H1 (cell line): ENCODE data around the gene EML1. TPM values are rescaled to one million over a fixed set of nuclear protein-coding genes. Genes with fewer than 3 reads are reported as not detected.

Experiments
- CTCF ChIA-PET: fragments of 300-600 bp; sonication (Branson Sonifier 250); formaldehyde crosslinking; loops from one replicate; lab custom pipeline; 2021; ENCODE audit not compliant: partially characterized antibody; lab: Charles Lee
- POLR2A ChIA-PET: fragments of 300-600 bp; sonication (Branson Sonifier 250); formaldehyde crosslinking; loops from one replicate; lab custom pipeline; 2021; ENCODE audit warnings: inconsistent platforms; ENCODE audit not compliant: partially characterized antibody; lab: Charles Lee
- DNase-seq, 2 experiments: peaks; one replicate each; pipeline versions ENCODE4 v3.0.0 to v3.0.0-alpha.2; 2010 to 2022; ENCODE audit warnings: low spot score in 2 of 2, low read depth in 1 of 2, mixed read lengths in 1 of 2
- FAIRE-seq: peaks from 2 replicates; lab custom pipeline; 2011; peaks lifted over from hg19 to GRCh38; lab: Jason Lieb, UNC
- H2AFZ ChIP-seq: 2 replicates; pipeline ENCODE4 v1.8.1; 2012; ENCODE audit warnings: low read length, inconsistent platforms
- H2AK5ac ChIP-seq: 2 replicates; pipeline ENCODE4 v1.6.1; 2013; ENCODE audit warnings: low read depth, low read length
- H2BK120ac ChIP-seq: replicated peaks from 2 replicates; pipeline ENCODE3; 2013; ENCODE audit warnings: low read depth, low read length, inconsistent platforms
- H2BK12ac ChIP-seq: 2 replicates; pipeline ENCODE4 v1.6.1; 2013; ENCODE audit warnings: low read depth, low read length
- H2BK15ac ChIP-seq: 2 replicates; pipeline ENCODE4 v1.6.1; 2013; ENCODE audit warnings: low read length
- H2BK20ac ChIP-seq: 2 replicates; pipeline ENCODE4 v1.6.1; 2013; ENCODE audit warnings: low read length
- H2BK5ac ChIP-seq: 2 replicates; pipeline ENCODE4 v1.6.1; 2013; ENCODE audit warnings: low read depth, low read length
- H3K14ac ChIP-seq: 2 replicates; pipeline ENCODE4 v1.6.1; 2013; ENCODE audit warnings: inconsistent platforms; ENCODE audit not compliant: insufficient read length
- H3K18ac ChIP-seq: 2 replicates; pipeline ENCODE4 v1.6.1; 2013; ENCODE audit warnings: low read length; ENCODE audit errors: extremely low read depth
- H3K23ac ChIP-seq: 2 replicates; pipeline ENCODE4 v1.6.1; 2013; ENCODE audit warnings: inconsistent platforms; ENCODE audit not compliant: insufficient read length
- H3K23me2 ChIP-seq: 2 replicates; pipeline ENCODE4 v1.6.1; 2013; ENCODE audit warnings: low read depth, low read length
- H3K27ac ChIP-seq: 2 replicates; pipeline ENCODE4 v1.6.1; 2011; ENCODE audit warnings: low read depth, low read length, inconsistent platforms
- H3K27me3 ChIP-seq, 4 experiments: replicated peaks in 1 of 4; 1 replicate in 1 of 4; 2 replicates in 3 of 4; pipeline versions ENCODE4 v1.6.1 to v1.8.1; 2011 to 2013; ENCODE audit warnings: low read length in 3 of 4, mild to moderate bottlenecking in 3 of 4, inconsistent platforms in 2 of 4, mixed read lengths in 2 of 4, moderate library complexity in 1 of 4; ENCODE audit not compliant: control insufficient read depth in 3 of 4, insufficient read depth in 3 of 4; ENCODE audit errors: extremely low read depth in 1 of 4
- H3K36me3 ChIP-seq, 4 experiments: 2 replicates each; pipeline versions ENCODE4 v1.6.1 to v1.8.1; 2011 to 2013; ENCODE audit warnings: mild to moderate bottlenecking in 4 of 4, low read length in 3 of 4, moderate library complexity in 2 of 4, control low read depth in 1 of 4, inconsistent platforms in 1 of 4; ENCODE audit not compliant: insufficient read depth in 4 of 4, control insufficient read depth in 2 of 4
- H3K4ac ChIP-seq: replicated peaks from 2 replicates; pipeline ENCODE3; 2013; ENCODE audit warnings: low read length, low read depth, mixed read lengths, inconsistent platforms; ENCODE audit not compliant: insufficient read length
- H3K4me1 ChIP-seq, 4 experiments: replicated peaks in 1 of 4; 1 replicate in 1 of 4; 2 replicates in 3 of 4; pipeline versions ENCODE4 v1.6.1 to v1.8.1; 2011 to 2013; ENCODE audit warnings: low read length in 3 of 4, inconsistent platforms in 2 of 4, mixed read lengths in 1 of 4; ENCODE audit not compliant: insufficient read depth in 4 of 4, control insufficient read depth in 3 of 4
- H3K4me2 ChIP-seq, 2 experiments: 2 replicates each; pipeline versions ENCODE4 v1.6.1 to v1.8.1; 2011 to 2013; ENCODE audit warnings: low read depth in 2 of 2, low read length in 2 of 2, control low read depth in 1 of 2, inconsistent platforms in 1 of 2, mild to moderate bottlenecking in 1 of 2; ENCODE audit not compliant: insufficient read depth in 1 of 2
- H3K4me3 ChIP-seq, 4 experiments: fragments of 200-600, 300-600 bp in 1 of 4; sonication (generic), shearing (Covaris generic), sonication (Bioruptor Twin) in 1 of 4; 2 replicates each; pipeline versions ENCODE4 v1.5.1 to v1.8.1; 2011 to 2016; ENCODE audit warnings: low read length in 4 of 4, low read depth in 3 of 4, control low read depth in 2 of 4, inconsistent platforms in 2 of 4, mild to moderate bottlenecking in 2 of 4, mixed read lengths in 1 of 4, moderate library complexity in 1 of 4; ENCODE audit not compliant: insufficient read depth in 2 of 4; ENCODE audit errors: extremely low read depth in 1 of 4
- H3K56ac ChIP-seq: replicated peaks from 2 replicates; pipeline ENCODE3; 2013; ENCODE audit warnings: low read depth, mild to moderate bottlenecking, mixed read lengths, low read length, inconsistent platforms; ENCODE audit not compliant: insufficient read length
- H3K79me1 ChIP-seq: 2 replicates; pipeline ENCODE4 v1.6.1; 2013; ENCODE audit warnings: low read depth, low read length, control low read depth
- H3K79me2 ChIP-seq, 2 experiments: 2 replicates each; pipeline versions ENCODE4 v1.6.1 to v1.8.1; 2012 to 2013; ENCODE audit warnings: low read length in 2 of 2, mild to moderate bottlenecking in 2 of 2, inconsistent platforms in 1 of 2; ENCODE audit not compliant: insufficient read depth in 2 of 2, control insufficient read depth in 1 of 2
- H3K9ac ChIP-seq, 4 experiments: replicated peaks in 1 of 4; 1 replicate in 1 of 4; 2 replicates in 3 of 4; pipeline versions ENCODE4 v1.6.1 to v1.8.1; 2011 to 2013; ENCODE audit warnings: low read depth in 3 of 4, low read length in 3 of 4, control low read depth in 2 of 4, mild to moderate bottlenecking in 2 of 4, moderate library complexity in 2 of 4, inconsistent platforms in 1 of 4; ENCODE audit errors: extremely low read depth in 1 of 4
- H3K9me3 ChIP-seq, 2 experiments: 2 replicates each; pipeline versions ENCODE4 v1.6.1 to v1.8.1; 2012 to 2013; ENCODE audit warnings: mild to moderate bottlenecking in 2 of 2, moderate library complexity in 2 of 2, control low read depth in 1 of 2, inconsistent platforms in 1 of 2, low read depth in 1 of 2, low read length in 1 of 2, mixed read lengths in 1 of 2; ENCODE audit not compliant: insufficient read depth in 2 of 2
- H4K20me1 ChIP-seq, 2 experiments: replicated peaks in 1 of 2; 2 replicates each; pipeline versions ENCODE3 to v1.8.1; 2011 to 2013; ENCODE audit warnings: inconsistent platforms in 2 of 2, low read length in 2 of 2, mild to moderate bottlenecking in 1 of 2; ENCODE audit not compliant: insufficient read depth in 2 of 2, control insufficient read depth in 1 of 2
- H4K5ac ChIP-seq: 2 replicates; pipeline ENCODE4 v1.6.1; 2013; ENCODE audit warnings: low read length, low read depth, mixed read lengths, inconsistent platforms; ENCODE audit not compliant: insufficient read length
- H4K8ac ChIP-seq: 2 replicates; pipeline ENCODE4 v1.8.0; 2013; ENCODE audit warnings: mild to moderate bottlenecking, moderate library complexity, low read length, inconsistent platforms; ENCODE audit not compliant: insufficient read depth; ENCODE audit errors: extremely low read depth
- H4K91ac ChIP-seq: replicated peaks from 2 replicates; pipeline ENCODE3; 2013; ENCODE audit warnings: low read length, mixed read lengths, inconsistent platforms; ENCODE audit not compliant: insufficient read length
- CREB1 ChIP-seq: IDR thresholded peaks from 2 replicates; pipeline ENCODE4 v1.6.1; 2012; ENCODE audit warnings: inconsistent platforms
- GABPA ChIP-seq: IDR thresholded peaks from 2 replicates; pipeline ENCODE4 v1.6.1; 2011; ENCODE audit warnings: mild to moderate bottlenecking, low read length, moderate library complexity, borderline replicate concordance; ENCODE audit not compliant: insufficient read depth
- KDM4A ChIP-seq: IDR thresholded peaks from one replicate; pipeline ENCODE4 v1.7.1; 2012; ENCODE audit warnings: low read depth, mild to moderate bottlenecking, moderate library complexity, low read length, inconsistent platforms; ENCODE audit not compliant: severe bottlenecking
- SAP30 ChIP-seq: fragments of 300-600 bp; sonication (generic); IDR thresholded peaks from 2 replicates; pipeline ENCODE4 v1.7.1; 2012; ENCODE audit warnings: low read length, moderate library complexity, mild to moderate bottlenecking, inconsistent platforms; ENCODE audit not compliant: insufficient read depth, insufficient replicate concordance
- SIN3A ChIP-seq, 2 experiments: IDR thresholded peaks in 1 of 2; conservative IDR thresholded peaks in 1 of 2; 2 replicates each; pipeline ENCODE4 v1.6.1; 2011 to 2012; ENCODE audit warnings: low read length in 2 of 2, improper control_type of control experiment in 1 of 2, low read depth in 1 of 2, mild to moderate bottlenecking in 1 of 2
- SP1 ChIP-seq: IDR thresholded peaks from 2 replicates; pipeline ENCODE4 v1.6.1; 2011; ENCODE audit warnings: low read depth, low read length
- SP2 ChIP-seq: IDR thresholded peaks from 2 replicates; pipeline ENCODE4 v1.6.1; 2012; ENCODE audit warnings: mild to moderate bottlenecking, low read length, inconsistent platforms
- WGBS, 2 experiments: shearing (Covaris generic) in 1 of 2; methylation state at CpG; one replicate each; pipeline versions ENCODE4 v1.1.6 to v1.1.7; 2013 to 2015; ENCODE audit warnings: low lambda C conversion rate in 2 of 2, mixed read lengths in 2 of 2, inconsistent platforms in 1 of 2, low coverage in 1 of 2, missing lambda C conversion rate in 1 of 2; ENCODE audit not compliant: insufficient replicate concordance in 2 of 2, insufficient coverage in 1 of 2, insufficient read length in 1 of 2; ENCODE audit errors: extremely low coverage in 1 of 2, missing lambda C conversion rate in 1 of 2; 5-methylcytosine and 5-hydroxymethylcytosine counted together
- polyA plus RNA-seq, 7 experiments: library from polyadenylated mRNA; depleted of rRNA in 3 of 7; stranded (reverse) in 5 of 7; unstranded in 2 of 7; fragments of >200 nt in 5 of 7; fragments of 200-250 nt in 2 of 7; gene quantifications; 1 replicate in 5 of 7; 2 replicates in 1 of 7; 4 replicates in 1 of 7; pipeline versions ENCODE4 v1.2.1 to v1.2.3, GENCODE V29; 2011 to 2013; ENCODE audit warnings: missing spikeins in 2 of 7, mixed read lengths in 2 of 7
- total RNA-seq: library from RNA; stranded (reverse); fragmentation: NEBNext Ultra II Directional; extraction: Animal tissue kit (Norgen Biotek cat#: 25700); gene quantifications from 2 replicates; pipeline ENCODE4 v1.2.1, GENCODE V29; 2021
- TF ChIP-seq, protein P1 (sequence below): IDR thresholded peaks from 2 replicates; pipeline ENCODE4 v1.6.1; 2011; ENCODE audit warnings: low read length, improper control_type of control experiment

EML1 gene
- total and polyA plus RNA-seq, 2 of the 8 experiments (the other 6 are each of a cell fraction or from before 2014, with no cell fraction given): 11.1 to 24.7 TPM

DNA sequence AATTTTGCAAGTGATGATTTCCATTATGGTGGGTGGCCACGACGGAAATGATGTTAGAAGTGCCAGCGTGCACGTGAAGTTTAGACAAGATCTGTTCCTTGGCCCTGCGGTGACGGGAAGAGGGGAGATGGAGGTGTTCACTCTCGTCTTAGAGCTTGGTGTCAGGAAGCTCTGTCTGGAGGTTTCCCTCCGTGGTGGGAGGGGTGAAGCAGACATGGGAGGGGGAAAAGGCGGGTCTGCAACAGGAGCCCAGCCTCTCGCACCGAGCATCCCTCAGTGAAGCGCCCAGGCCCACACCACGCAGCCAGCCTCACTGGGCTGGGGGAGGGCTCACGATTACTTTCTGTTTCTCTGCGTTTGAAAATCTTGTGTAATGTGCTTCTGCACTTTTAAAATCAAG, 26.3 kb downstream of the EML1 start:
- ChIA-PET POLR2A (interaction anchor here (0.7 to 1.4 kb wide), 3 partner anchors 15 to 151 kb away, joined by 3 to 4 read pairs (median 4); no protein-coding TSS in a partner anchor), CTCF (interaction anchor here (0.7 to 1.6 kb wide), 7 partner anchors 9 to 118 kb away, joined by 3 to 7 read pairs (median 3); no protein-coding TSS in a partner anchor)
- Histone ChIP-seq H4K5ac (no peak overlapping the region), H4K91ac (no peak overlapping the region), H3K27ac (no peak overlapping the region), H4K8ac (no peak overlapping the region), H2BK5ac (no peak overlapping the region), H4K20me1 (peaks cover 0 to 6% of the 10 kb centered on the region in 2 experiments), H3K36me3 (no peaks in the 10 kb centered on the region), H2AK5ac (no peak overlapping the region), H3K4me2 (no peak overlapping the region), H3K79me2 (peaks cover 0 to 7% of the 10 kb centered on the region in 2 experiments; a peak in 3 of 4 replicates), H3K4me3 (no peak overlapping the region), H2BK12ac (no peak overlapping the region), H3K18ac (no peak overlapping the region), H3K23me2 (no peaks in the 10 kb centered on the region), H3K9me3 (no peaks in the 10 kb centered on the region), H3K4me1 (peaks cover 3 to 17% (median 6%) of the 10 kb centered on the region in 4 experiments; a peak in 5 of 7 replicates), H3K79me1 (peaks cover 6% of the 10 kb centered on the region), H3K23ac (no peak overlapping the region), H2BK20ac (no peak overlapping the region), H3K27me3 (no peaks in the 10 kb centered on the region), H2BK15ac (no peak overlapping the region), H3K4ac (no peak overlapping the region), H3K56ac (no peak overlapping the region), H2AFZ (no peak overlapping the region), H3K14ac (no peak overlapping the region), H3K9ac (no peak overlapping the region), H2BK120ac (no peak overlapping the region)
- DNase-seq: no peak
- TF ChIP-seq SAP30: no peak
- TF ChIP-seq SIN3A (conservative IDR thresholded peaks at IDR 0.05 in 1 of 2, IDR thresholded peaks at IDR 0.05 in 1 of 2; ENCODE audit: low read depth in 1 of 2, low read length in 2 of 2): no peak
- no peak for TF ChIP-seq SP2
- TF ChIP-seq CREB1: no peak
- TF ChIP-seq, protein P1, sequence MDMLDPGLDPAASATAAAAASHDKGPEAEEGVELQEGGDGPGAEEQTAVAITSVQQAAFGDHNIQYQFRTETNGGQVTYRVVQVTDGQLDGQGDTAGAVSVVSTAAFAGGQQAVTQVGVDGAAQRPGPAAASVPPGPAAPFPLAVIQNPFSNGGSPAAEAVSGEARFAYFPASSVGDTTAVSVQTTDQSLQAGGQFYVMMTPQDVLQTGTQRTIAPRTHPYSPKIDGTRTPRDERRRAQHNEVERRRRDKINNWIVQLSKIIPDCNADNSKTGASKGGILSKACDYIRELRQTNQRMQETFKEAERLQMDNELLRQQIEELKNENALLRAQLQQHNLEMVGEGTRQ: no peak
- TF ChIP-seq KDM4A: no peak
- TF ChIP-seq SP1: no peak
- no peak for TF ChIP-seq GABPA
- FAIRE-seq: no peak
- WGBS, 2 experiments: 54% methylated on average over 14 of the region's 15 CpGs; no CpG with 5 or more reads in 1 of the 2 experiments
